ENCODE measurements around the gene FMNL2.

FMNL2 gene

DNA sequence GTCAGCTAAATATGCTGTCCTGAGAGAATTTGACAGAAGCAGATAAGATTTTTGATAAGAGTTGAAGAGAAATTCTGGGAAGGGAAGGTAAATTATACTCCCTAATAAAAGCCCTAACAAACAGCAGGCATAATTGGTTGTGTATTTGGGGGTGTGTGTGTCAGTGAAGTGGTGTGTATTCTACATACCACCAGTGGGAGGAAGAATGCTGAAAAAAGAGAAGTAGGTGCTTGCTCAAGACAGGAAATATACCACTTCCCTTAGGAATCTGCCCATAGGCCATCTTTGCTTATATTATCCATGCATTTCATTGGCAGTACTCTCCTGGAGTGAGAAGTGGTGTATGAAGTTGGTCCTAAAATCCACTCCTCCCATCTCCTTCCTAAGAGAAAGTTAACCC lies 76.2 kb downstream of the FMNL2 start:
- H3K9me3 Mint-ChIP-seq: no peaks in the 10 kb centered on the region
- H3K27me3 Mint-ChIP-seq: peaks cover 9% of the 10 kb centered on the region
- H3K4me3 Mint-ChIP-seq: no peak overlapping the region
- H3K36me3 Mint-ChIP-seq (ENCODE audit: low read depth): no peaks in the 10 kb centered on the region
- ATAC-seq: no peak
- no peak overlapping the region for H3K27ac Mint-ChIP-seq
- no peak for DNase-seq
- peaks cover 36% of the 10 kb centered on the region for H3K4me1 Mint-ChIP-seq

DNA sequence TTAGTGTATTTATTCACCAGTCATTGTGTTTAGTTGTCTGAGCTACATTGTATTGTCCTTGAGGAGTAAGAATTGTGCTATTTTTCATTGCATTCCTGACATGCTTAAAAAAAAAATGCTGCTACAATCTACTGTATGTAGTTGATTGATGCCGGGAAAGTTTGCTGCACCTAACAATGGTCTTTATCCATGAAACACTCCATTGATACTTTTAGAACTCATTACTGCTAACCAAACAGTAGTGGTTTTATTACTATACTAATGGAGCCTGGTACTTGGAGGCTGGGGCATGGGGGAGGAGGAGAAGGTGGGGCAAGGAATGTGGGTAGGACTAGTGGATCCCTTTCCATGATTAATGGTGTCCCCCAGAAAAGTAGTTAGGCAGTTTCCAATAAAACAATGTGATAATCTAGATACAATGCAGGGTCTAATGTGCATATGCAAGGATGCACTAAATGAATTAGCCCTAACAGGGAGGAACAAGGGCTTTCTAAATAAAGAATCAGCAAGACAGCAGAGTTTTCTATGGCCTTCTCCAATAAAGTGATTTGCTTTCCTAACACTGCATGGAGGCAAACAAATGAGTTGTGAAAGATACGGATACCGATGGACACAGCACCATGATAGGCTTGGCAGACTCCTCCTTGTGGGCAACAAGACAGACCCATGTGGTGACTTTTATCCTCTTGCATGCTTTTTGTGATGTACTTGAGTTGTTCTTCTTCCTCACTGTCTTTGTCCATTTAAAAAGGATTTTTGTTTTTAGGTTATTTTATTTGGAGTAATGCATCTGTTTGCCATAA lies 78.5 kb downstream of the FMNL2 start:
- no peak for DNase-seq
- H3K4me3 Mint-ChIP-seq: no peak overlapping the region
- peaks cover 24% of the 10 kb centered on the region for H3K4me1 Mint-ChIP-seq
- no peak overlapping the region for H3K27ac Mint-ChIP-seq
- H3K36me3 Mint-ChIP-seq (ENCODE audit: low read depth): no peaks in the 10 kb centered on the region
- ATAC-seq: no peak
- H3K27me3 Mint-ChIP-seq: peaks cover 10% of the 10 kb centered on the region
- H3K9me3 Mint-ChIP-seq: no peaks in the 10 kb centered on the region

DNA sequence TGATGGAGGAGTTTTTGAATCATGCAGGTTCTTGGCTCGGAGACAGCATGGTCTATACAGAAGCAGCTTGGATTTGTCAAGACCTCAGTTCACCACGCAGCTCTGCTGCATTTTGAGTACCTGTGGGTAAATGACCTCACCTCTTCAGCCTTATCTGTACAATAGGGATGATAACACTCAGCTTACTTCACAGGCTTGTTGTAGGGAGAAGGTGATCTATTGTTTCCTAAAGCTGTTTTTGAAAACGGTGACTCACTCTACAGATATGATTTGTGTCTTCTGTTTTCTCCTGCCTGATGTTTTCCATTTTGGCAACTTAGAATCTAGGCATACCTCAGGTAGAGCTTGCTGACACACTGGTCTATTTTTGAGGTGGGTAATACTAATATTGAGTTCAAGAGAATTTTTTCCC lies 80.3 kb downstream of the FMNL2 start:
- H3K4me1 Mint-ChIP-seq: peaks cover 28% of the 10 kb centered on the region
- no peaks in the 10 kb centered on the region for H3K36me3 Mint-ChIP-seq (ENCODE audit: low read depth)
- no peak overlapping the region for H3K4me3 Mint-ChIP-seq
- peaks cover 14% of the 10 kb centered on the region for H3K27me3 Mint-ChIP-seq
- H3K27ac Mint-ChIP-seq: peak overlapping the region; percentile 72
- DNase-seq (no peak), ATAC-seq (peak; percentile 97)
- no peaks in the 10 kb centered on the region for H3K9me3 Mint-ChIP-seq

DNA sequence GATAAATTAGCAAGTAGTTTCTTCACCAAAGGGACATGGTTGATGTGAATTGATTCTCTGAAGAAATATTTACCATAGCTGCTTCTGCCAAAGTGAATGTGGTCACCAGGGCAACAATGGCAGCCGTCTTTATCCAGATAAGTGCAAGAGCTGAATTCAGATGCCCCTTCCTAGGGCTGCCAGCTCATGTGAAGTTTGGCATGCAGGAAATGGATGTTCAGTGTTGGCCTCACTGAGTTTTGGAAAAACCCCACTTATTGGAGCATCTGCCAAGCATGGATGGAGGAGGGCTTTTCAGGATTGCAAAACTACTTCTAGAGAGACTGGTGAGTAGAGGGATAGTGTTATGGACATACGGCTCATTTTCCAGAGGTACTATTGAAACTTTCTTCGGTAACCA lies 80.8 kb downstream of the FMNL2 start:
- H3K4me1 Mint-ChIP-seq: peaks cover 28% of the 10 kb centered on the region
- no peaks in the 10 kb centered on the region for H3K9me3 Mint-ChIP-seq
- no peaks in the 10 kb centered on the region for H3K36me3 Mint-ChIP-seq (ENCODE audit: low read depth)
- ATAC-seq (no peak), DNase-seq (no peak)
- peak overlapping the region; percentile 72 for H3K27ac Mint-ChIP-seq
- peaks cover 18% of the 10 kb centered on the region for H3K27me3 Mint-ChIP-seq
- H3K4me3 Mint-ChIP-seq: no peak overlapping the region

DNA sequence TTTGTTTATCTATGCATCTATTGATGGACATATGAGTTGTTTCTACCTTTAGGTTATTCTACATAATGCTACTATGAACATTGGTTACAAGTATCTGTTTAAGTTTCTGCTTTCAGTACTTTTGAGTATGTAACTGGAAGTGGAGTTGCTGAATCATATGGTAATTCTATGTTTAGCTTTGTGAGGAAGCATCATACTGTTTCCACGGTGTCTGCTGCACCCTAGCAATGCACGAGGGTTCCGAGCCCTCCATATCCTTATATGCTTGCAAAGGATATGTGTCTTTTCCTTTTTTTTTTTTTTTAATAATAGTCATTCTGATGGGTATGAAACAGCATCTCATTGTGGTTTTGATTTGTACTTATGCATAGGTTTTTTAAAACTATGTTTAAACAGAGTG lies 83.7 kb downstream of the FMNL2 start:
- DNase-seq (no peak), ATAC-seq (no peak)
- Mint-ChIP-seq H3K4me1 (peaks cover 31% of the 10 kb centered on the region), H3K36me3 (ENCODE audit: low read depth) (no peaks in the 10 kb centered on the region), H3K27ac (no peak overlapping the region), H3K4me3 (no peak overlapping the region), H3K9me3 (no peaks in the 10 kb centered on the region), H3K27me3 (peaks cover 21% of the 10 kb centered on the region)

DNA sequence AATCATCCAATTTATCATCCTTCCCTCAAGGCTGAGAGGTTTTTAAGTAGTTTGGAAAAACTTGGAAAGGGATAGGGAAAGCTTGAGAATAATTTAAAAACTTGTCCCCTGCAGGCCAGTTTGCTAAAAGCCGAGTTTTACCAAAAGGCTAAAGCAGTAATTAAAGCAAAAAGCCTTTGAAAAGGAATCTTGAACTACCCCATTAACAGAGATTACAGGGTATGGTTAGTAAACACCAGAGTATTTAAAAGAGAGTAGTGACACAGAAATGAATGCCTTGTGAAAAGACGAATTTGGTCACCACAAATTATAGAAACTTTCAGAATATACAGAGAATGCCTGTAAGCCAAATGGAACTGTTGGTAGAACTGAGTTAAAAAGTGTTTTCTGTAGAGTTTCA lies 85.0 kb downstream of the FMNL2 start:
- ATAC-seq (no peak), DNase-seq (no peak)
- Mint-ChIP-seq H3K27me3 (peaks cover 15% of the 10 kb centered on the region), H3K4me1 (peaks cover 19% of the 10 kb centered on the region), H3K36me3 (ENCODE audit: low read depth) (no peaks in the 10 kb centered on the region), H3K27ac (no peak overlapping the region), H3K4me3 (no peak overlapping the region), H3K9me3 (no peaks in the 10 kb centered on the region)

DNA sequence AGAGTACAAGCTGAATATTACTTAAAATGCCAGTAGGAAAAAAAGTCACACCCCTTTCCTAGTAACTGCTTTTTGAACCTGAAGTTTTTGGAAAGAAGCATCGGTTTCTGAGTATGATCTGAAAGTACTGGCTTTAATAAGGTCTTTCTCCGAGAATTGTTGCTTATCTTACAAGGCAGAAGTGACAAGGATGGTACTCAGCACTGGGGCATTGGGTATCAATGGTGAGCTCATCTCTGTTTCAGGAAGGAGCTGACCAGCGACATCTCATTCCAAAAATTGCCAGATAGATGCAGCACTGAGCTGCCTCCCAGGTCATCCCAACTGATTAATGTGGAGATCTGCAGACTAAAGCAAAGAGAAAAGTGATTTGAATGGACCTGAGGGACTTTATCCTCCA lies 85.4 kb downstream of the FMNL2 start:
- peaks cover 15% of the 10 kb centered on the region for H3K27me3 Mint-ChIP-seq
- H3K4me3 Mint-ChIP-seq: no peak overlapping the region
- H3K36me3 Mint-ChIP-seq (ENCODE audit: low read depth): no peaks in the 10 kb centered on the region
- peaks cover 15% of the 10 kb centered on the region for H3K4me1 Mint-ChIP-seq
- H3K27ac Mint-ChIP-seq: no peak overlapping the region
- ATAC-seq: no peak
- H3K9me3 Mint-ChIP-seq: no peaks in the 10 kb centered on the region
- no peak for DNase-seq

DNA sequence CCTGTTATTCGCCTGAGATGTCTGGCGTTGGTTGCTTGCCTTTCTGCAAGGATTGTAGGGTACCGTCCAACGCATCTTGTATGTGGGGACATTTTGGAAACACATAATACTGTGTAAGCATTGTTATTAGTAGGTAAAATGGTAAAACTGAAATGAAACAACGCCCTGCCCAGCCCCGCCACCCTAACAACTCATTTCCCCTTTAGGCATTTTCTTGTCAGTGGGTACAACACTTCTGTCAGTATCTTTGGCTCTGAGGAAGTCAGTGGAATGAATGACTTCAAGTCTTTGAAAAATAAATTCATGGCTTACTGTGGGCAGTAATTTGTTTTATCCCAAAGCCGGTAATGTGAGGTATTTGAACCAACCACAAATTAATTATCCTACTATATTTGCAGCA lies 86.0 kb downstream of the FMNL2 start:
- Mint-ChIP-seq H3K4me3 (no peak overlapping the region), H3K27me3 (peaks cover 15% of the 10 kb centered on the region), H3K36me3 (ENCODE audit: low read depth) (no peaks in the 10 kb centered on the region), H3K27ac (no peak overlapping the region), H3K9me3 (no peaks in the 10 kb centered on the region), H3K4me1 (peaks cover 12% of the 10 kb centered on the region)
- ATAC-seq (no peak), DNase-seq (no peak)

DNA sequence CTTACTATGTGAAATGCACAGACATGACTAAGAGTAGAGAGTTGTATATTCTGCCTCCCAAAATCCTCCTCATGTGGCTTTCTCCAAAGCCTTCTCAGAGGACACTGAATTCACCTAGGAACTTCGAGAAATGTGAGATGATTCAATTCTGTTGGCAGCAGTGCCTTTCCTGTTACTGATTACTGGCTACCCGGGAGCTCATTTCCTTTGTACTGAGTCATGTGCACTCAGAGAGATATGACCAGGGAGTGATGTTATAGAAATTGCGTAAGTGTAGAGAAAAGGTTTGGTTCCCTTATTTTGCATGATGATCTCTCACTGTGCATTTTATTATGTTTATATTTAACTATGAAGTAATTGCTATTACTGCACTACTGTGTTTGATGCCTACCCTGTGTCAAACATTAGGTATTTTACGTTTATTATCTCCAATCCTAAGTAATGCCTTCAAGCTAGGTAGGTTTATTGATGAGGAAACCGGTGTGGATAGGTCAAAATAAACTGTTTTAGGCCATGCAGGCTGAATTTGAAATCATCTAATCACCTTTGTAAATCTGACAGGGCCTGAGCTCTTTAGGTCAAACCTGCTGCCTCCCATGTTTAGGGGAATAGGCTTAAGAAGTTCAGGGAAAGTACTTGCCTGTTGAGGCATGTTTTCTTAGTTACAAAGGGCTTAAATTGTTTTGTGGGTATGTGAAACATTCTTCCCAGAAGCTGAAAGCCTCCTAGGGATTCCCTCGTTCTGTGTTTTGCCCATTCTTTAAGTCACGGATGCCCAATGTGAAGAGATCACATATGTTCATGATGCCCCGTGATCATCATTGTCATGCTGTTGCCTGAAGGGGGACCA lies 86.8 kb downstream of the FMNL2 start:
- H3K4me1 Mint-ChIP-seq: peaks cover 8% of the 10 kb centered on the region
- H3K27ac Mint-ChIP-seq: no peak overlapping the region
- no peak for DNase-seq

DNA sequence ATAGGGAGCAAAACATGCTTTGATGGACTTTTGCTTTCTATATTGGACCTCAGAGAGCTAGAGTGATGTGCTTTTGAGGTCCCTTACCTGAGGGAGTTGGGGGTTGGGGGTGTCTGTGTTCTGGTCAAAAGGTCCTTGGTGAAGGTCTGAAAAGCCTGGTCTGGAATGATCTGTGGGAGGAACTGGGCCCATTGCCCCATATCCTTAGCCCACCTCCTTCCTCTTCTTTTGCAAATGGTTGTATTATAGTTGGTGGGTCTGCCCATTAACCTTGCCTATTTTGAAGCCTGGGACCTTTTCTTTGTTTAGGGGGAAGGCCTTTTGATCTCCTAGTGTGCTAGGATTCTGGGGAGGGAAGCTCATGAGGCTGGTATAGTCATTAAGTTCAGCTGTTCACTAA lies 88.7 kb downstream of the FMNL2 start:
- Mint-ChIP-seq H3K36me3 (ENCODE audit: low read depth) (no peaks in the 10 kb centered on the region), H3K27ac (no peak overlapping the region), H3K9me3 (no peaks in the 10 kb centered on the region), H3K4me3 (no peak overlapping the region), H3K4me1 (peaks cover 5% of the 10 kb centered on the region), H3K27me3 (peaks cover 11% of the 10 kb centered on the region)
- no peak for ATAC-seq
- DNase-seq: no peak

More for the DNA sequence above, 86.8 kb downstream of the FMNL2 start:
- peak; percentile 73 for ATAC-seq
- H3K27me3 Mint-ChIP-seq: peaks cover 15% of the 10 kb centered on the region
- H3K4me3 Mint-ChIP-seq: no peak overlapping the region
- H3K36me3 Mint-ChIP-seq (ENCODE audit: low read depth): no peaks in the 10 kb centered on the region
- no peaks in the 10 kb centered on the region for H3K9me3 Mint-ChIP-seq

DNA sequence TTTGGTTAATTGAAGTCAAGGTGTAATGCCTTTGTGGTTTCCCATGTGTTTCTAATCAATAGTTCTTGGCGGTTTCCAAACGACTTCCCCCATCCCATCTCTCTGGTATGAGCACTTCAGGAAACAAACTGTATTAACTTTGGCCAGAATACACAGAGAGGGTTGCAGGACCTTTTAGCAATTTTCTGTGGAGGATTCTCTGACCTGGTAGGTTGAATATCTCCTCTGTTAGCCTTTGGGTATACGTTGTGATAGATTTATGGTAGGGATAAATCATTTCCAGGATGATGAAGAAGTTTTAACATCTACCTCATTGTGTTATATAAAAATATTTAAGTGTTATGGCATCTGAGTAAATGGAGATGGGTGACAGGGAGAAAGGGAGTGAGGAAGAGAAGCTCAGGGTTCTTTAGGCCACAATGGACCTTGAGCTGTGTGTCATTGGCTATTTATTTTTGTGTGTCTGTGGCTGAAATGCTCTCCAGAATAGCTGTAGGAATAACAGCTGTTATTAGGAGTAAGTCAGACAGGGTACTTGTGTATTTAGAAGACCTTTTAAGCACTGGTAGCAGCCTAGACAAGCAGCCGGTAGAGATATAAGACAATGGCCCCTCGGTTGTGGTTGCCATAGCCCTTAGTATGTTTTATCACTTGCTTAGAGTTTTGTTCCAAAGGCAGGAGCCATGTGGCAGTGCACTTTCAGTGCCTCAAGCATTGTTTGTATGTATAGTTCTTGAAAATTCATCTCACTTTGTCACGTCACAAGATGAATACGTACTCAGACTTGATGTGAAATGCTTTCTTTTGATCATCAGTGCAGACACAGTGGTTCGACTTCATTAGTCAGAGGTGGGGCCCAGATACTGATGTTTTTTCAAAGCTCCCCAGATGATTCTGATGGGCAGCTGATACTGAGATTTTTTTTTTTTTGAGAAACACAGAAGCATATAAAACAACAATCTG lies 91.1 kb downstream of the FMNL2 start:
- H3K27me3 Mint-ChIP-seq: peaks cover 5% of the 10 kb centered on the region
- no peak for DNase-seq
- no peaks in the 10 kb centered on the region for H3K36me3 Mint-ChIP-seq (ENCODE audit: low read depth)
- no peak overlapping the region for H3K27ac Mint-ChIP-seq
- no peak overlapping the region for H3K4me3 Mint-ChIP-seq
- ATAC-seq: no peak
- no peaks in the 10 kb centered on the region for H3K9me3 Mint-ChIP-seq
- H3K4me1 Mint-ChIP-seq: peaks cover 3% of the 10 kb centered on the region

DNA sequence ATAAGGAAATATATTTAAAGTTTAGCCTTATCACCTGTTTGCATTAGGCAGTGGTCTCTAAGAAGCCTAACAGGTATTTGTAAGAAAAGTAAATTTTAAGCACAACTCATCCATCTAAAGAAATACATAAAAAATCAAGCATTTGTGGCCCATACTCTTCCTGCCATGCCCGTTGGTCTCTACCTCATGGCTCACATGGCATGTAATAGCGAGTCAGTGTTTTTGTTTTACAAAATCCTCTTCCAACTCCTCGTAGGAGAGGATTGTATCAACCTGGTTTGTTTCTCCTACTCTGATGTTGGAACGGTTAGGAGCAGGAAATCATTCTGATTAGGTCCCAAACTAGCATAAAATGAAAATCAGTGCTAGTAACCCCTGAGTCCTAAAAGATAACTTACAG lies 91.8 kb downstream of the FMNL2 start:
- Mint-ChIP-seq H3K27ac (no peak overlapping the region), H3K9me3 (no peaks in the 10 kb centered on the region), H3K36me3 (ENCODE audit: low read depth) (no peaks in the 10 kb centered on the region), H3K4me1 (no peaks in the 10 kb centered on the region), H3K27me3 (peaks cover 5% of the 10 kb centered on the region), H3K4me3 (no peak overlapping the region)
- DNase-seq (no peak), ATAC-seq (no peak)

DNA sequence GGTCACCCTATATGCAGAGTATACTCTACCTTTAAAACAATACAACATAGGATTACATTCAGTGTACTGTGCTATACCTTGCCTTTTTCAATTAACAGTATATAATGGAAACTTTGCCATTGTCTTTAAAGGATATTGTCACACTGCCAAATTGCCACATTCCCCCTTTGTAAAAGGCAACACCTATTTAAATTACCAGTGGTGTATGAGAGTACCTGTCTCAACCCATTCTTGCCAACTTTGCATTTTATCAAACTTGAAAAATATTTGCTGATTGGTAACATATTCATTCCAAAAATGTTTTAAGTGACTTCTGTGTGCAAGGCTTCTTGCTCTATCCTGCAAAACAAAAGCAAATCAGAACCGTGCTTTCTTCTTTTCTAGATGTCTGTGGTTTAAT lies 92.9 kb downstream of the FMNL2 start:
- DNase-seq (no peak), ATAC-seq (no peak)
- Mint-ChIP-seq H3K27ac (no peak overlapping the region), H3K36me3 (ENCODE audit: low read depth) (no peaks in the 10 kb centered on the region), H3K9me3 (no peaks in the 10 kb centered on the region), H3K4me3 (no peak overlapping the region), H3K27me3 (peaks cover 2% of the 10 kb centered on the region), H3K4me1 (no peaks in the 10 kb centered on the region)

DNA sequence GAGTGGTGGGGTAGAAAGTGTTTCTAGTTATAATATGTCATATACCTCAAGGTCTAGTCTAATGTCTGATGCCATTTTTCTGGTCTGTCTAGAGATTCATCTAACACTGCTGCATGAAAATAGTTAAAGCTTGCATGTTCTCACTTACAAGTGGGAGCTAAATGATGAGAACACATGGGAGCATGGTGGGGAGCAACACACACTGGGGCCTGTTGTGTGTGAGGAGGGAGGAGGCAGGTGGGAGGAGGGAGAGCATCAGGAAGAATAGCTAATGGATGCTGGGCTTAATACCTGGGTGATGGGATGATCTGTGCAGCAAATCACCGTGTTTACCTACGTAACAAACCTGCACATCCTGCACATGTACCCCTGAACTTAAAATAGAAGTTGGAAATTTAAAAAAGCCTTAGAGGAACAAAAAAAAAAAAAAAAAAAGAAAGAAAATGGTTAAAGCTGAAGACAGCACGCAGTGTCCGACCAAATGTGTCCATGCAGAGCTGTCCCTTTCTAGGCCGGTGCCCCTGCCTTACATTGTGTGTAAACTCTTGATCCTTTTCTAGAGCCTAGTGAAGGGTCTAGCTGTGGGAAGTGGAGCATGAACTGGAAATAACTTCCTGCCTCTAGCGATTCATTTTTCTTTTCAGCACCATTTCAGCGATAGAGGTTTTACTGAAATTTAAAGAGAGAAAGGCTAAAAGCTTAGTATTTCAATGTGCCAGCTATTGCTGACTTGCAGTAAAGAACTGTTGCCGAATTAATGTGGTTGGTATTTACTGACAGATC lies 94.0 kb downstream of the FMNL2 start:
- H3K36me3 Mint-ChIP-seq (ENCODE audit: low read depth): no peaks in the 10 kb centered on the region
- no peak for ATAC-seq

More for the DNA sequence above, 94.0 kb downstream of the FMNL2 start:
- Mint-ChIP-seq H3K4me1 (no peaks in the 10 kb centered on the region), H3K9me3 (no peaks in the 10 kb centered on the region), H3K27me3 (peaks cover 2% of the 10 kb centered on the region), H3K4me3 (no peak overlapping the region), H3K27ac (no peak overlapping the region)
- DNase-seq: no peak

Measured in activated naive CD8-positive, alpha-beta T cell treated with anti-CD3 and anti-CD28 coated beads, Interleukin-2, amount 50 U/mL, for 24 hours (primary cell).